H1 (cell line): Measurements from ENCODE around the gene U2AF1L4. TPM values are rescaled to one million over a fixed set of nuclear protein-coding genes. Genes with fewer than 3 reads are reported as not detected.

Experiments used
- CTCF ChIA-PET: fragments of 300-600 bp; sonication (Branson Sonifier 250); formaldehyde crosslinking; loops from one replicate; lab custom pipeline; 2021; ENCODE audit not compliant: partially characterized antibody; lab: Charles Lee
- POLR2A ChIA-PET: fragments of 300-600 bp; sonication (Branson Sonifier 250); formaldehyde crosslinking; loops from one replicate; lab custom pipeline; 2021; ENCODE audit warnings: inconsistent platforms; ENCODE audit not compliant: partially characterized antibody; lab: Charles Lee
- DNase-seq, 2 experiments: peaks; one replicate each; pipeline versions ENCODE4 v3.0.0 to v3.0.0-alpha.2; 2010 to 2022; ENCODE audit warnings: low spot score in 2 of 2, low read depth in 1 of 2, mixed read lengths in 1 of 2
- FAIRE-seq: peaks from 2 replicates; lab custom pipeline; 2011; peaks lifted over from hg19 to GRCh38; lab: Jason Lieb, UNC
- H2AFZ ChIP-seq: 2 replicates; pipeline ENCODE4 v1.8.1; 2012; ENCODE audit warnings: low read length, inconsistent platforms
- H2AK5ac ChIP-seq: 2 replicates; pipeline ENCODE4 v1.6.1; 2013; ENCODE audit warnings: low read depth, low read length
- H2BK120ac ChIP-seq: replicated peaks from 2 replicates; pipeline ENCODE3; 2013; ENCODE audit warnings: low read depth, low read length, inconsistent platforms
- H2BK12ac ChIP-seq: 2 replicates; pipeline ENCODE4 v1.6.1; 2013; ENCODE audit warnings: low read depth, low read length
- H2BK15ac ChIP-seq: 2 replicates; pipeline ENCODE4 v1.6.1; 2013; ENCODE audit warnings: low read length
- H2BK20ac ChIP-seq: 2 replicates; pipeline ENCODE4 v1.6.1; 2013; ENCODE audit warnings: low read length
- H2BK5ac ChIP-seq: 2 replicates; pipeline ENCODE4 v1.6.1; 2013; ENCODE audit warnings: low read depth, low read length
- H3K14ac ChIP-seq: 2 replicates; pipeline ENCODE4 v1.6.1; 2013; ENCODE audit warnings: inconsistent platforms; ENCODE audit not compliant: insufficient read length
- H3K18ac ChIP-seq: 2 replicates; pipeline ENCODE4 v1.6.1; 2013; ENCODE audit warnings: low read length; ENCODE audit errors: extremely low read depth
- H3K23ac ChIP-seq: 2 replicates; pipeline ENCODE4 v1.6.1; 2013; ENCODE audit warnings: inconsistent platforms; ENCODE audit not compliant: insufficient read length
- H3K23me2 ChIP-seq: 2 replicates; pipeline ENCODE4 v1.6.1; 2013; ENCODE audit warnings: low read depth, low read length
- H3K27ac ChIP-seq: 2 replicates; pipeline ENCODE4 v1.6.1; 2011; ENCODE audit warnings: low read depth, low read length, inconsistent platforms
- H3K27me3 ChIP-seq, 4 experiments: replicated peaks in 1 of 4; 1 replicate in 1 of 4; 2 replicates in 3 of 4; pipeline versions ENCODE4 v1.6.1 to v1.8.1; 2011 to 2013; ENCODE audit warnings: low read length in 3 of 4, mild to moderate bottlenecking in 3 of 4, inconsistent platforms in 2 of 4, mixed read lengths in 2 of 4, moderate library complexity in 1 of 4; ENCODE audit not compliant: control insufficient read depth in 3 of 4, insufficient read depth in 3 of 4; ENCODE audit errors: extremely low read depth in 1 of 4
- H3K36me3 ChIP-seq, 4 experiments: 2 replicates each; pipeline versions ENCODE4 v1.6.1 to v1.8.1; 2011 to 2013; ENCODE audit warnings: mild to moderate bottlenecking in 4 of 4, low read length in 3 of 4, moderate library complexity in 2 of 4, control low read depth in 1 of 4, inconsistent platforms in 1 of 4; ENCODE audit not compliant: insufficient read depth in 4 of 4, control insufficient read depth in 2 of 4
- H3K4ac ChIP-seq: replicated peaks from 2 replicates; pipeline ENCODE3; 2013; ENCODE audit warnings: low read length, low read depth, mixed read lengths, inconsistent platforms; ENCODE audit not compliant: insufficient read length
- H3K4me1 ChIP-seq, 4 experiments: replicated peaks in 1 of 4; 1 replicate in 1 of 4; 2 replicates in 3 of 4; pipeline versions ENCODE4 v1.6.1 to v1.8.1; 2011 to 2013; ENCODE audit warnings: low read length in 3 of 4, inconsistent platforms in 2 of 4, mixed read lengths in 1 of 4; ENCODE audit not compliant: insufficient read depth in 4 of 4, control insufficient read depth in 3 of 4
- H3K4me2 ChIP-seq, 2 experiments: 2 replicates each; pipeline versions ENCODE4 v1.6.1 to v1.8.1; 2011 to 2013; ENCODE audit warnings: low read depth in 2 of 2, low read length in 2 of 2, control low read depth in 1 of 2, inconsistent platforms in 1 of 2, mild to moderate bottlenecking in 1 of 2; ENCODE audit not compliant: insufficient read depth in 1 of 2
- H3K4me3 ChIP-seq, 4 experiments: fragments of 200-600, 300-600 bp in 1 of 4; sonication (generic), shearing (Covaris generic), sonication (Bioruptor Twin) in 1 of 4; 2 replicates each; pipeline versions ENCODE4 v1.5.1 to v1.8.1; 2011 to 2016; ENCODE audit warnings: low read length in 4 of 4, low read depth in 3 of 4, control low read depth in 2 of 4, inconsistent platforms in 2 of 4, mild to moderate bottlenecking in 2 of 4, mixed read lengths in 1 of 4, moderate library complexity in 1 of 4; ENCODE audit not compliant: insufficient read depth in 2 of 4; ENCODE audit errors: extremely low read depth in 1 of 4
- H3K56ac ChIP-seq: replicated peaks from 2 replicates; pipeline ENCODE3; 2013; ENCODE audit warnings: low read depth, mild to moderate bottlenecking, mixed read lengths, low read length, inconsistent platforms; ENCODE audit not compliant: insufficient read length
- H3K79me1 ChIP-seq: 2 replicates; pipeline ENCODE4 v1.6.1; 2013; ENCODE audit warnings: low read depth, low read length, control low read depth
- H3K79me2 ChIP-seq, 2 experiments: 2 replicates each; pipeline versions ENCODE4 v1.6.1 to v1.8.1; 2012 to 2013; ENCODE audit warnings: low read length in 2 of 2, mild to moderate bottlenecking in 2 of 2, inconsistent platforms in 1 of 2; ENCODE audit not compliant: insufficient read depth in 2 of 2, control insufficient read depth in 1 of 2
- H3K9ac ChIP-seq, 4 experiments: replicated peaks in 1 of 4; 1 replicate in 1 of 4; 2 replicates in 3 of 4; pipeline versions ENCODE4 v1.6.1 to v1.8.1; 2011 to 2013; ENCODE audit warnings: low read depth in 3 of 4, low read length in 3 of 4, control low read depth in 2 of 4, mild to moderate bottlenecking in 2 of 4, moderate library complexity in 2 of 4, inconsistent platforms in 1 of 4; ENCODE audit errors: extremely low read depth in 1 of 4
- H3K9me3 ChIP-seq, 2 experiments: 2 replicates each; pipeline versions ENCODE4 v1.6.1 to v1.8.1; 2012 to 2013; ENCODE audit warnings: mild to moderate bottlenecking in 2 of 2, moderate library complexity in 2 of 2, control low read depth in 1 of 2, inconsistent platforms in 1 of 2, low read depth in 1 of 2, low read length in 1 of 2, mixed read lengths in 1 of 2; ENCODE audit not compliant: insufficient read depth in 2 of 2
- H4K20me1 ChIP-seq, 2 experiments: replicated peaks in 1 of 2; 2 replicates each; pipeline versions ENCODE3 to v1.8.1; 2011 to 2013; ENCODE audit warnings: inconsistent platforms in 2 of 2, low read length in 2 of 2, mild to moderate bottlenecking in 1 of 2; ENCODE audit not compliant: insufficient read depth in 2 of 2, control insufficient read depth in 1 of 2
- H4K5ac ChIP-seq: 2 replicates; pipeline ENCODE4 v1.6.1; 2013; ENCODE audit warnings: low read length, low read depth, mixed read lengths, inconsistent platforms; ENCODE audit not compliant: insufficient read length
- H4K8ac ChIP-seq: 2 replicates; pipeline ENCODE4 v1.8.0; 2013; ENCODE audit warnings: mild to moderate bottlenecking, moderate library complexity, low read length, inconsistent platforms; ENCODE audit not compliant: insufficient read depth; ENCODE audit errors: extremely low read depth
- H4K91ac ChIP-seq: replicated peaks from 2 replicates; pipeline ENCODE3; 2013; ENCODE audit warnings: low read length, mixed read lengths, inconsistent platforms; ENCODE audit not compliant: insufficient read length
- PHF8 ChIP-seq: fragments of 200-600 bp; sonication (generic); conservative IDR thresholded peaks from 2 replicates; pipeline ENCODE4 v1.7.1; 2012; ENCODE audit warnings: low read depth, mild to moderate bottlenecking, inconsistent platforms, low read length, moderate library complexity
- POLR2A ChIP-seq, 2 experiments: IDR thresholded peaks; 1 replicate in 1 of 2; 2 replicates in 1 of 2; pipeline ENCODE4 v1.6.1; 2011; ENCODE audit warnings: low read depth in 2 of 2, low read length in 2 of 2, mild to moderate bottlenecking in 2 of 2; ENCODE audit errors: control extremely low read depth in 1 of 2
- WGBS, 2 experiments: shearing (Covaris generic) in 1 of 2; methylation state at CpG; one replicate each; pipeline versions ENCODE4 v1.1.6 to v1.1.7; 2013 to 2015; ENCODE audit warnings: low lambda C conversion rate in 2 of 2, mixed read lengths in 2 of 2, inconsistent platforms in 1 of 2, low coverage in 1 of 2, missing lambda C conversion rate in 1 of 2; ENCODE audit not compliant: insufficient replicate concordance in 2 of 2, insufficient coverage in 1 of 2, insufficient read length in 1 of 2; ENCODE audit errors: extremely low coverage in 1 of 2, missing lambda C conversion rate in 1 of 2; 5-methylcytosine and 5-hydroxymethylcytosine counted together
- polyA plus RNA-seq, 7 experiments: library from polyadenylated mRNA; depleted of rRNA in 3 of 7; stranded (reverse) in 5 of 7; unstranded in 2 of 7; fragments of >200 nt in 5 of 7; fragments of 200-250 nt in 2 of 7; gene quantifications; 1 replicate in 5 of 7; 2 replicates in 1 of 7; 4 replicates in 1 of 7; pipeline versions ENCODE4 v1.2.1 to v1.2.3, GENCODE V29; 2011 to 2013; ENCODE audit warnings: missing spikeins in 2 of 7, mixed read lengths in 2 of 7
- total RNA-seq: library from RNA; stranded (reverse); fragmentation: NEBNext Ultra II Directional; extraction: Animal tissue kit (Norgen Biotek cat#: 25700); gene quantifications from 2 replicates; pipeline ENCODE4 v1.2.1, GENCODE V29; 2021

U2AF1L4 gene
- total and polyA plus RNA-seq, 2 of the 8 experiments (the other 6 are each of a cell fraction or from before 2014, with no cell fraction given): 15.1 to 32.7 TPM

- ChIA-PET CTCF (interaction anchor here (0.7 to 8.9 kb wide), 11 partner anchors 10 to 138 kb away, joined by 3 to 80 read pairs (median 4); no protein-coding TSS in a partner anchor), POLR2A (interaction anchor here (0.6 to 7.6 kb wide), 23 partner anchors 8 to 245 kb away, joined by 3 to 54 read pairs (median 4); partner anchors contain the start of genes APLP1, COX6B1, HSPB6 and LIN37)
- peak overlapping the region in 3 of 4 experiments; percentile 29 to 52 (median 31); a peak in 6 of 7 replicates for H3K9ac ChIP-seq
- H4K91ac ChIP-seq: no peak overlapping the region
- H3K36me3 ChIP-seq: peaks cover 11 to 21% (median 17%) of the 10 kb centered on the region in 4 experiments; a peak in 6 of 8 replicates
- no peak overlapping the region for H2BK15ac ChIP-seq
- peak overlapping the region; percentile 83 for H3K18ac ChIP-seq
- no peaks in the 10 kb centered on the region; the same call in 1 of the 2 replicates for H3K79me1 ChIP-seq
- peaks cover 0 to 9% of the 10 kb centered on the region in 2 experiments for H4K20me1 ChIP-seq
- no peaks in the 10 kb centered on the region for H3K79me2 ChIP-seq
- H2AK5ac ChIP-seq: no peak overlapping the region
- H3K27ac ChIP-seq: no peak overlapping the region
- peak overlapping the region; percentile 70 to 78 for H3K4me2 ChIP-seq
- H3K56ac ChIP-seq: no peak overlapping the region
- H2BK20ac ChIP-seq: no peak overlapping the region
- H3K4me1 ChIP-seq: peaks cover 0 to 6% (median 3%) of the 10 kb centered on the region in 4 experiments; a peak in 3 of 7 replicates
- H2AFZ ChIP-seq: peak overlapping the region; percentile 26; the same call in 1 of the 2 replicates
- WGBS, 2 experiments: 4% methylated on average over 14 of the region's 16 CpGs; no CpG with 5 or more reads in 1 of the 2 experiments
- H3K23ac ChIP-seq: no peak overlapping the region
- no peak overlapping the region for H3K4ac ChIP-seq
- no peak overlapping the region for H3K14ac ChIP-seq
- no peaks in the 10 kb centered on the region for H3K27me3 ChIP-seq
- no peak for DNase-seq
- H3K23me2 ChIP-seq: peaks cover 14% of the 10 kb centered on the region; the same call in 1 of the 2 replicates
- no peak overlapping the region for H2BK12ac ChIP-seq
- H4K8ac ChIP-seq: no peak overlapping the region
- H2BK120ac ChIP-seq: no peak overlapping the region
- TF ChIP-seq PHF8 (no peak; the same call in 1 of the 2 replicates), POLR2A (IDR thresholded peaks at IDR 0.05; ENCODE audit: control extremely low read depth in 1 of 2, low read depth in 2 of 2, low read length in 2 of 2) (peak in 1 of 2 experiments; percentile 19; a peak in 1 of 3 replicates)
- H3K4me3 ChIP-seq: peak overlapping the region; percentile 72 to 86 (median 78)
- H3K9me3 ChIP-seq: no peaks in the 10 kb centered on the region
- no peak overlapping the region for H4K5ac ChIP-seq
- H2BK5ac ChIP-seq: no peak overlapping the region; the same call in 1 of the 2 replicates
- no peak for FAIRE-seq
Observed at GRCh38 chr19:35740108-35740422, 5.2 kb downstream of the U2AF1L4 start.
